ENCODE measurements around the gene ABCC1. TPM values are rescaled to one million over a fixed set of nuclear protein-coding genes. Genes with fewer than 3 reads are reported as not detected.

The ABCC1 gene
- total and polyA plus RNA-seq, 2 of the 8 experiments (the other 6 are each of a cell fraction or from before 2014, with no cell fraction given), result 42.6 to 66.8 TPM

- Histone ChIP-seq H4K5ac (ENCODE audit: insufficient read length, low read depth, low read length) (no peak overlapping the region), H2BK12ac (ENCODE audit: low read depth, low read length) (no peak overlapping the region), H3K56ac (replicated peaks; ENCODE audit: insufficient read length, low read depth, low read length) (no peak overlapping the region), H3K18ac (ENCODE audit: extremely low read depth, low read length) (no peak overlapping the region), H2AFZ (ENCODE audit: low read length) (no peak overlapping the region), H4K91ac (replicated peaks; ENCODE audit: insufficient read length, low read length) (no peak overlapping the region), H3K4me2 (ENCODE audit: insufficient read depth in 1 of 2, low read depth in 2 of 2, low read length in 2 of 2) (no peak overlapping the region), H3K79me1 (ENCODE audit: low read depth, low read length) (no peaks in the 10 kb centered on the region), H3K4me3 (ENCODE audit: extremely low read depth in 1 of 4, insufficient read depth in 2 of 4, low read depth in 3 of 4, low read length in 4 of 4) (no peak overlapping the region), H3K27me3 (replicated peaks in 1 of 4; ENCODE audit: control insufficient read depth in 3 of 4, extremely low read depth in 1 of 4, insufficient read depth in 3 of 4, low read length in 3 of 4) (no peaks in the 10 kb centered on the region), H3K9ac (replicated peaks in 1 of 4; ENCODE audit: extremely low read depth in 1 of 4, low read depth in 3 of 4, low read length in 3 of 4) (no peak overlapping the region), H2AK5ac (ENCODE audit: low read depth, low read length) (no peak overlapping the region), H4K20me1 (replicated peaks in 1 of 2; ENCODE audit: control insufficient read depth in 1 of 2, insufficient read depth in 2 of 2, low read length in 2 of 2) (peaks cover 0 to 2% of the 10 kb centered on the region in 2 experiments), H2BK120ac (replicated peaks; ENCODE audit: low read depth, low read length) (no peak overlapping the region), H3K79me2 (ENCODE audit: control insufficient read depth in 1 of 2, insufficient read depth in 2 of 2, low read length in 2 of 2) (no peaks in the 10 kb centered on the region), H3K23ac (ENCODE audit: insufficient read length) (no peak overlapping the region), H3K4me1 (replicated peaks in 1 of 4; ENCODE audit: control insufficient read depth in 3 of 4, insufficient read depth in 4 of 4, low read length in 3 of 4) (no peaks in the 10 kb centered on the region), H2BK5ac (ENCODE audit: low read depth, low read length) (no peak overlapping the region), H4K8ac (ENCODE audit: extremely low read depth, insufficient read depth, low read length) (no peak overlapping the region), H3K27ac (ENCODE audit: low read depth, low read length) (no peak overlapping the region), H3K14ac (ENCODE audit: insufficient read length) (no peak overlapping the region), H3K36me3 (ENCODE audit: control insufficient read depth in 2 of 4, insufficient read depth in 4 of 4, low read length in 3 of 4) (no peaks in the 10 kb centered on the region), H3K4ac (replicated peaks; ENCODE audit: insufficient read length, low read depth, low read length) (no peak overlapping the region), H3K9me3 (ENCODE audit: insufficient read depth in 2 of 2, low read depth in 1 of 2, low read length in 1 of 2) (peaks cover 22 to 26% of the 10 kb centered on the region in 2 experiments), H2BK15ac (ENCODE audit: low read length) (no peak overlapping the region), H3K23me2 (ENCODE audit: low read depth, low read length) (peaks cover 6% of the 10 kb centered on the region; the same call in 1 of the 2 replicates), H2BK20ac (ENCODE audit: low read length) (no peak overlapping the region)
- DNase-seq (ENCODE audit: low read depth in 1 of 2, low spot score in 2 of 2), result no peak
- 74% methylated on average over 3 of the region's 3 CpGs; no CpG with 5 or more reads in 1 of the 2 experiments for WGBS, 2 experiments (ENCODE audit: extremely low coverage in 1 of 2, insufficient coverage in 1 of 2, insufficient read length in 1 of 2, insufficient replicate concordance in 2 of 2, low coverage in 1 of 2, low lambda C conversion rate in 2 of 2, missing lambda C conversion rate in 1 of 2)
- ChIA-PET CTCF (ENCODE audit: partially characterized antibody) (interaction anchor here (2.0 kb wide), 1 partner anchor 27 kb away, joined by 5 read pairs; no protein-coding TSS in a partner anchor), POLR2A (ENCODE audit: partially characterized antibody) (no interaction called here)
- no peak for FAIRE-seq
- TF ChIP-seq E2F6 (IDR thresholded peaks at IDR 0.05), result no peak
- TF ChIP-seq KDM4A (IDR thresholded peaks at IDR 0.05; ENCODE audit: low read depth, low read length, severe bottlenecking), result no peak
- TF ChIP-seq CREB1 (IDR thresholded peaks at IDR 0.05), result no peak
- TF ChIP-seq KDM5A (IDR thresholded peaks at IDR 0.05; ENCODE audit: low read length), result no peak
- no peak for TF ChIP-seq HDAC2 (IDR thresholded peaks at IDR 0.05; ENCODE audit: borderline replicate concordance in 1 of 2, low read depth in 2 of 2, low read length in 2 of 2)
- TF ChIP-seq PHF8 (conservative IDR thresholded peaks at IDR 0.05; ENCODE audit: low read depth, low read length), result no peak
- no peak for TF ChIP-seq KDM1A (IDR thresholded peaks at IDR 0.05; ENCODE audit: borderline replicate concordance, low read length)
- TF ChIP-seq TEAD4 (IDR thresholded peaks at IDR 0.05; ENCODE audit: low read depth, low read length), result no peak
- TF ChIP-seq RFX5 (IDR thresholded peaks at IDR 0.05; ENCODE audit: borderline replicate concordance, low read depth, low read length), result no peak
- TF ChIP-seq CHD2 (IDR thresholded peaks at IDR 0.05; ENCODE audit: low read length), result no peak
- no peak for TF ChIP-seq GABPA (IDR thresholded peaks at IDR 0.05; ENCODE audit: borderline replicate concordance, insufficient read depth, low read length)
- no peak for TF ChIP-seq POU5F1 (IDR thresholded peaks at IDR 0.05; ENCODE audit: low read depth, low read length)
- TF ChIP-seq POLR2A (IDR thresholded peaks at IDR 0.05; ENCODE audit: control extremely low read depth in 1 of 2, low read depth in 2 of 2, low read length in 2 of 2), result no peak
- no peak for TF ChIP-seq SP4 (IDR thresholded peaks at IDR 0.05; ENCODE audit: low read length)
Measured at GRCh38 chr16:16158741-16159374, 209.4 kb downstream of the ABCC1 start.
